Neural cell (in vitro differentiated cells): ENCODE data around the gene HS2ST1.

Experiments used
- EZH2 ChIP-seq: fragments of 200-600, 300-800 bp; shearing (Covaris generic), sonication (generic); IDR thresholded peaks from 2 replicates; pipeline ENCODE4 v1.6.1; 2014; ENCODE audit warnings: antibody characterized with exemption, low read length, borderline replicate concordance, mild to moderate bottlenecking; ENCODE audit not compliant: insufficient read depth, poor library complexity, severe bottlenecking
- MXI1 ChIP-seq: fragments of 450-650 bp; conservative IDR thresholded peaks from 2 replicates; pipeline ENCODE4 v1.6.1; 2014; ENCODE audit warnings: antibody characterized with exemption, mild to moderate bottlenecking; ENCODE audit not compliant: poor library complexity, severe bottlenecking
- TF ChIP-seq, protein P1 (sequence below): fragments of 450-650 bp; IDR thresholded peaks from 2 replicates; pipeline ENCODE4 v1.5.1; 2014; ENCODE audit warnings: antibody characterized with exemption, mild to moderate bottlenecking, moderate library complexity; ENCODE audit not compliant: poor library complexity, severe bottlenecking

DNA sequence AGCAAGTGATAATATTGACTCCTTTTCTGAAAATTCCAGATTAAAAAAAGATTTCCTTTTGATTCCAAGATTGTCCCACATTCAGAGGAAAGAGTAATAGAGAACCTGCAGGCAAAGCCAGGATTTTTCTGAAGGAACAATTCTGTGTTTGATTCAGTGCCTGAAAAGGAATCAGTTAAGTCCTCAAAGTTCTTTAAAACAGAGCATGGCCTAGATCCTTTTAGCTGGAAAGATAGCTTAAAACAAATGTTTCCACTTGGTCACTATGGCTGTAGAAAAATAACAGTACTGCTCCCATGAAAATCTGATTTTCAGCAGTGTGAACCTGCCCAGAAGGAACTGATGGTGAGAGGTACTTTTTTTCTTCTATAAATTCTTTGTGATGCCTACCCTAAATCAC is 41.8 kb downstream of the HS2ST1 start:
- TF ChIP-seq, protein P1, sequence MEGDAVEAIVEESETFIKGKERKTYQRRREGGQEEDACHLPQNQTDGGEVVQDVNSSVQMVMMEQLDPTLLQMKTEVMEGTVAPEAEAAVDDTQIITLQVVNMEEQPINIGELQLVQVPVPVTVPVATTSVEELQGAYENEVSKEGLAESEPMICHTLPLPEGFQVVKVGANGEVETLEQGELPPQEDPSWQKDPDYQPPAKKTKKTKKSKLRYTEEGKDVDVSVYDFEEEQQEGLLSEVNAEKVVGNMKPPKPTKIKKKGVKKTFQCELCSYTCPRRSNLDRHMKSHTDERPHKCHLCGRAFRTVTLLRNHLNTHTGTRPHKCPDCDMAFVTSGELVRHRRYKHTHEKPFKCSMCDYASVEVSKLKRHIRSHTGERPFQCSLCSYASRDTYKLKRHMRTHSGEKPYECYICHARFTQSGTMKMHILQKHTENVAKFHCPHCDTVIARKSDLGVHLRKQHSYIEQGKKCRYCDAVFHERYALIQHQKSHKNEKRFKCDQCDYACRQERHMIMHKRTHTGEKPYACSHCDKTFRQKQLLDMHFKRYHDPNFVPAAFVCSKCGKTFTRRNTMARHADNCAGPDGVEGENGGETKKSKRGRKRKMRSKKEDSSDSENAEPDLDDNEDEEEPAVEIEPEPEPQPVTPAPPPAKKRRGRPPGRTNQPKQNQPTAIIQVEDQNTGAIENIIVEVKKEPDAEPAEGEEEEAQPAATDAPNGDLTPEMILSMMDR, result no peak
- TF ChIP-seq EZH2 (no peak), MXI1 (no peak)
